ENCODE measurements around the gene ADAMTS17. TPM values are rescaled to one million over a fixed set of nuclear protein-coding genes. Genes with fewer than 3 reads are reported as not detected.

ADAMTS17 gene
- total RNA-seq, 1 experiment from 2014 or later, result 4.2 TPM

DNA sequence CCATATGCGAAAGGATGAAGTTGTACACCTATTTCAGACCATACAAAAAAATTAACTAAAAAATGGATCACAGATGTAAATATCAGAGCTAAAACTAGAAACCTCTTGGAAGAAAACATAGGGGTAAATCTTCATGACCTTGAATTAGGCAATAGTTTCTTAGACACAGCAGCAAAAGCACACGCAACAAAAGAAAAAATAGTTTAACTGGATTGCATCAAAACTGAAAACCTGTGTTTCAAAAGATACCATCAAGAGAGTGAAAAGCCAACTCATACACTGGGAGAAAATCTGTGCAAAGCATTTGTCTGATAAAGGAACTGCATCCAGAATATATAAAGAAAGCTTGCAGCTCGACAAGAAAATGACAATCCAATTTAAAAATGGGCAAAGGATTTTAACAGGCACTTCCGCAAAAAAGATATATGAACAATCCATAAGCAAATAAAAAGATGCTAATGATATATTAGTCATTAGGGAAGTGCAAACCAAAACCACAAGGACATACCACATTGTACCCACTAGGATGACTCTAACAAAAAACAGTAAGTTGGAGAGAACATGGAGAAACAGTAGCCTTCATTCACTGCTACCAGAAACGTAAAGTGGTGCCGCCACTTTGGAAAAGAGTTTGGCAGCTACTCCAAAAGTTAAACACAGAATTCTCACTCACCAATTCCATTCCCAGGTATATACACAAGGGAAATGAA, 263.1 kb downstream of the ADAMTS17 start:
- ATAC-seq (no peak), DNase-seq (ENCODE audit: low read depth, low spot score) (no peak)
- Histone ChIP-seq H3K4me2 (ENCODE audit: low read length) (no peak overlapping the region), H3K36me3 (ENCODE audit: control insufficient read depth in 1 of 2, insufficient read depth in 2 of 2, low read length in 2 of 2) (no peaks in the 10 kb centered on the region), H3K9ac (ENCODE audit: low read length) (no peak overlapping the region), H3K4me1 (ENCODE audit: control insufficient read depth in 1 of 2, insufficient read depth in 2 of 2, low read length in 2 of 2) (no peaks in the 10 kb centered on the region), H3K27ac (ENCODE audit: low read depth, low read length) (no peak overlapping the region), H3K27me3 (ENCODE audit: insufficient read depth, low read length) (no peaks in the 10 kb centered on the region), H2AFZ (ENCODE audit: low read depth, low read length, poor library complexity, severe bottlenecking) (no peak overlapping the region), H3K4me3 (replicated peaks in 1 of 2; ENCODE audit: low read depth in 1 of 2, low read length in 2 of 2) (no peak overlapping the region), H3K9me2 (ENCODE audit: insufficient read depth) (no peaks in the 10 kb centered on the region), H3K79me2 (ENCODE audit: insufficient read depth, low read length) (no peaks in the 10 kb centered on the region), H3K9me3 (ENCODE audit: control insufficient read depth in 1 of 2, insufficient read depth in 1 of 2, low read depth in 1 of 2, low read length in 2 of 2) (no peaks in the 10 kb centered on the region), H4K20me1 (ENCODE audit: insufficient read depth) (no peaks in the 10 kb centered on the region)
- ChIA-PET RAD21 (ENCODE audit: low non-redundant PET in 1 of 2, low total read pairs in 2 of 2, uncharacterized antibody in 2 of 2, unreplicated experiment in 2 of 2) (no interaction called here), POLR2A (no interaction called here), CTCF (no interaction called here)
- BruUV-seq (replicated peaks), result no TSS peak
- intact Hi-C loops (cut with micrococcal nuclease), result no loop called here
- no peak for TF ChIP-seq RAD21 (IDR thresholded peaks at IDR 0.05; ENCODE audit: low read depth)
- no peak for TF ChIP-seq CEBPB (IDR thresholded peaks at IDR 0.05; ENCODE audit: low read depth)
- no peak for TF ChIP-seq TCF7L2 (IDR thresholded peaks at IDR 0.05; ENCODE audit: borderline replicate concordance, extremely low read depth, insufficient read depth, insufficient read length)
- no peak for TF ChIP-seq ATF3 (IDR thresholded peaks at IDR 0.05)
- no peak for TF ChIP-seq ZBTB33 (IDR thresholded peaks at IDR 0.05; ENCODE audit: extremely low read depth, insufficient replicate concordance, low read length)
- TF ChIP-seq FOSL1 (IDR thresholded peaks at IDR 0.05; ENCODE audit: low read depth), result no peak
- TF ChIP-seq SRF (IDR thresholded peaks at IDR 0.05; ENCODE audit: low read depth), result no peak
- TF ChIP-seq JUND (IDR thresholded peaks at IDR 0.05), result no peak
- TF ChIP-seq, protein P1, sequence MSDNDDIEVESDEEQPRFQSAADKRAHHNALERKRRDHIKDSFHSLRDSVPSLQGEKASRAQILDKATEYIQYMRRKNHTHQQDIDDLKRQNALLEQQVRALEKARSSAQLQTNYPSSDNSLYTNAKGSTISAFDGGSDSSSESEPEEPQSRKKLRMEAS (IDR thresholded peaks at IDR 0.05), result no peak
- TF ChIP-seq POLR2A (IDR thresholded peaks at IDR 0.05; ENCODE audit: borderline replicate concordance, extremely low read depth, insufficient read depth, insufficient read length), result no peak
- TF ChIP-seq REST (IDR thresholded peaks at IDR 0.05; ENCODE audit: low read depth), result no peak
- TF ChIP-seq EZH2phosphoT487 (IDR thresholded peaks at IDR 0.05; ENCODE audit: borderline replicate concordance), result no peak
- TF ChIP-seq ZFX (IDR thresholded peaks at IDR 0.05), result no peak
- no peak for TF ChIP-seq EZH2 (IDR thresholded peaks at IDR 0.05)
- no peak for TF ChIP-seq YY1 (IDR thresholded peaks at IDR 0.05; ENCODE audit: extremely low read depth, insufficient replicate concordance, low read depth, low read length)
- TF ChIP-seq POLR2AphosphoS5 (IDR thresholded peaks at IDR 0.05; ENCODE audit: low read depth, low read length), result no peak
- TF ChIP-seq EGR1 (IDR thresholded peaks at IDR 0.05; ENCODE audit: low read depth), result no peak

Measured in HCT116 (cell line).